Upper lobe of left lung (tissue), 6 donors: ENCODE measurements around the gene ELK4. TPM values are rescaled to one million over a fixed set of nuclear protein-coding genes. Genes with fewer than 3 reads are reported as not detected.
A peak's percentile ranks its signal among the peaks of the same experiment; 100 is the strongest.

Experiments used
- ATAC-seq, 2 donors: fragments of 200-7000 bp; cut with Tn5 transposase; one replicate each; pipeline ENCODE4 v1.9.1; 2022; ENCODE audit warnings: mild to moderate bottlenecking in 2 of 2, moderate library complexity in 2 of 2; ENCODE audit not compliant: low FRiP score in 2 of 2
- DNase-seq, 2 donors: peaks; one replicate each; pipeline ENCODE4 v3.0.0-alpha.2; 2019 to 2020
- H3K27ac ChIP-seq, 4 donors: fragments of 200-600 bp; sonication (generic); one replicate each; pipeline ENCODE4 v1.5.1; 2016 to 2019
- H3K27me3 ChIP-seq, 4 donors: fragments of 200-600 bp; sonication (generic); one replicate each; pipeline ENCODE4 v1.5.1; 2017 to 2019
- H3K36me3 ChIP-seq, 4 donors: fragments of 200-600 bp; sonication (generic); one replicate each; pipeline ENCODE4 v1.5.1; 2016 to 2019
- H3K4me1 ChIP-seq, 4 donors: fragments of 200-600 bp; sonication (generic); one replicate each; pipeline ENCODE4 v1.5.1; 2018 to 2019
- H3K4me3 ChIP-seq, 4 donors: fragments of 200-600 bp; sonication (generic); one replicate each; pipeline ENCODE4 v1.5.1; 2017 to 2019; ENCODE audit warnings: mild to moderate bottlenecking in 2 of 4, moderate library complexity in 1 of 4
- H3K9me3 ChIP-seq, 4 donors: fragments of 200-600 bp; sonication (generic); one replicate each; pipeline ENCODE4 v1.5.1; 2018 to 2019
- EP300 ChIP-seq, 4 donors: sonication (generic); formaldehyde crosslinking; IDR thresholded peaks; one replicate each; pipeline ENCODE4 v1.5.1; 2017; ENCODE audit warnings: antibody characterized with exemption in 4 of 4, control low read depth in 2 of 4
- POLR2A ChIP-seq, 4 donors: fragments of 450-650 bp; IDR thresholded peaks; one replicate each; pipeline ENCODE4 v1.5.1; 2016 to 2017; ENCODE audit warnings: antibody characterized with exemption in 4 of 4, mild to moderate bottlenecking in 2 of 4
- POLR2AphosphoS5 ChIP-seq, 2 donors: sonication (generic); formaldehyde crosslinking; IDR thresholded peaks; one replicate each; pipeline ENCODE4 v1.5.1; 2017; ENCODE audit warnings: antibody characterized with exemption in 2 of 2
- WGBS, 2 donors: methylation state at CpG; one replicate each; pipeline ENCODE4 v1.1.5; 2017 to 2018; 5-methylcytosine and 5-hydroxymethylcytosine counted together
- small RNA-seq, 4 donors: library from RNA; depleted of rRNA; stranded (forward); fragments of <200 nt; gene quantifications; one replicate each; pipeline ENCODE3, GENCODE V24; 2016
- total RNA-seq, 6 donors: library from RNA; depleted of rRNA in 4 of 6; stranded (reverse); fragments of >200 nt in 4 of 6; gene quantifications; one replicate each; pipeline versions ENCODE4 v1.1.0 to v1.2.1, GENCODE V29; 2016 to 2021
- TF ChIP-seq, protein P1 (sequence below), 6 experiments: fragments of 450-650 bp in 4 of 6; fragments of 200-600 bp in 2 of 6; sonication (generic) in 2 of 6; IDR thresholded peaks; one replicate each; pipeline ENCODE4 v1.5.1; 2016 to 2019; ENCODE audit warnings: antibody characterized with exemption in 6 of 6
- donor health status: DM: no; HTN: no; CAD: no; lungs with moderate emphysema.
- donor health status: DM: no; HTN: yes; CAD: no; lungs with severe emphysema.

Gene ELK4
- total RNA-seq, 6 donors from 2014 or later, result 15.7 to 65.4 (median 30.2) TPM

DNA sequence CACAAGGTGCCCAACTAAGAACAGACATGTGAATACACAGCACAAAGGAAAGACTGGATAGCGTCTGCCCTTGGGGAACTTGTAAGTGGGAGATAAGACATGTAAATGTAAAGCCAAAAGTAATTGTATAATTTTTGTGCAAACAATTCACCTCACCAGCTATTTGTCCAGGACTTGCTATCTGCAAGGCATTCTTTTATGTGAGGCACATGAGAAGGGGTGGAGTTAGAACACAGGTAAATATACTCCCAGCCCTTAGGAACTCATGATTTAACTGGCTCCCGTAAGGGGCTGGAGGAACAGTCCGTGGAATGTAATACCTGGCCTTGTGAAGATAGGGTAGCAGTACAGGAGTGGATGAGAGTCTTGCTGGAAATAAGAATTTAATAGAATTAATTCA lies 66.0 kb downstream of the ELK4 start:
- WGBS, 2 donors, result 60% methylated on average over 3 of the region's 3 CpGs
- Histone ChIP-seq H3K9me3 (peaks cover 0 to 8% (median 4%) of the 10 kb centered on the region in 4 donors), H3K27me3 (peaks cover 0 to 18% (median 7%) of the 10 kb centered on the region in 4 donors), H3K36me3 (no peaks in the 10 kb centered on the region), H3K27ac (no peak overlapping the region), H3K4me3 (no peak overlapping the region), H3K4me1 (peaks cover 8 to 15% (median 11%) of the 10 kb centered on the region in 4 donors)
- no peak for DNase-seq
- peak in 1 of 2 donors; percentile 74 for ATAC-seq
- TF ChIP-seq, protein P1, sequence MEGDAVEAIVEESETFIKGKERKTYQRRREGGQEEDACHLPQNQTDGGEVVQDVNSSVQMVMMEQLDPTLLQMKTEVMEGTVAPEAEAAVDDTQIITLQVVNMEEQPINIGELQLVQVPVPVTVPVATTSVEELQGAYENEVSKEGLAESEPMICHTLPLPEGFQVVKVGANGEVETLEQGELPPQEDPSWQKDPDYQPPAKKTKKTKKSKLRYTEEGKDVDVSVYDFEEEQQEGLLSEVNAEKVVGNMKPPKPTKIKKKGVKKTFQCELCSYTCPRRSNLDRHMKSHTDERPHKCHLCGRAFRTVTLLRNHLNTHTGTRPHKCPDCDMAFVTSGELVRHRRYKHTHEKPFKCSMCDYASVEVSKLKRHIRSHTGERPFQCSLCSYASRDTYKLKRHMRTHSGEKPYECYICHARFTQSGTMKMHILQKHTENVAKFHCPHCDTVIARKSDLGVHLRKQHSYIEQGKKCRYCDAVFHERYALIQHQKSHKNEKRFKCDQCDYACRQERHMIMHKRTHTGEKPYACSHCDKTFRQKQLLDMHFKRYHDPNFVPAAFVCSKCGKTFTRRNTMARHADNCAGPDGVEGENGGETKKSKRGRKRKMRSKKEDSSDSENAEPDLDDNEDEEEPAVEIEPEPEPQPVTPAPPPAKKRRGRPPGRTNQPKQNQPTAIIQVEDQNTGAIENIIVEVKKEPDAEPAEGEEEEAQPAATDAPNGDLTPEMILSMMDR (IDR thresholded peaks at IDR 0.05), result no peak
- TF ChIP-seq EP300 (IDR thresholded peaks at IDR 0.05) (no peak), POLR2AphosphoS5 (IDR thresholded peaks at IDR 0.05) (no peak), POLR2A (IDR thresholded peaks at IDR 0.05) (no peak)

DNA sequence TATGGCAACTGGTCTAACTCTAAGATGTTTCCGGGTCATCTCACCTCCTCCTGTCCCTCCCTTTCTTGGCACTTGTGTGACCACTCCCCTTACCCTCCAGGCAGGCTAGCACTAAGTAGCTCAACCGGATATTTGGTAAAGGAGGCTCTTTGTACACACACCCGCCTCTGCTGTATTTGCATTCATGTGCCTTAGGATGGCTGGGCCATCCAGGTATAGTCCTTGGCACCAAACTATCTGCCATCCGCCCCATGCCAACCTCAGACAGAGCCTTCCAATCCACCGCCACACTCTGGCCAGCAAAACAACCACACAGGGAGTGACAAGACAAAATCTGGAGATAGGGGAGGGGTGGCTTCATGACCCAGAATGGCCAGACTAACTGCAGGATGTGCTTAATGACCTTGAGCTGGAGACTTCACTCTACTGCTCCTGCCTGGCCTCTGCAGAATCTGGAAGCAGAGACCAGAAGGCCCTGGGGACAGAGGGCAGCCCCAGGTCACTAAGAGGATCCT lies 67.8 kb downstream of the ELK4 start:
- H3K27ac ChIP-seq, result no peak overlapping the region
- no peaks in the 10 kb centered on the region for H3K36me3 ChIP-seq
- TF ChIP-seq EP300 (IDR thresholded peaks at IDR 0.05) (no peak), POLR2AphosphoS5 (IDR thresholded peaks at IDR 0.05) (no peak), POLR2A (IDR thresholded peaks at IDR 0.05) (no peak)
- TF ChIP-seq, protein P1 (IDR thresholded peaks at IDR 0.05), result no peak
- H3K4me1 ChIP-seq, result peaks cover 6 to 10% (median 8%) of the 10 kb centered on the region in 4 donors
- WGBS, 2 donors, result 48 to 51% methylated on average over 5 of the region's 5 CpGs
- peak in 1 of 2 donors; percentile 52 for DNase-seq
- peaks cover 0 to 8% (median 4%) of the 10 kb centered on the region in 4 donors for H3K9me3 ChIP-seq
- no peak overlapping the region for H3K4me3 ChIP-seq
- peaks cover 0 to 8% (median 2%) of the 10 kb centered on the region in 4 donors for H3K27me3 ChIP-seq
- peak; percentile 35 to 86 for ATAC-seq

DNA sequence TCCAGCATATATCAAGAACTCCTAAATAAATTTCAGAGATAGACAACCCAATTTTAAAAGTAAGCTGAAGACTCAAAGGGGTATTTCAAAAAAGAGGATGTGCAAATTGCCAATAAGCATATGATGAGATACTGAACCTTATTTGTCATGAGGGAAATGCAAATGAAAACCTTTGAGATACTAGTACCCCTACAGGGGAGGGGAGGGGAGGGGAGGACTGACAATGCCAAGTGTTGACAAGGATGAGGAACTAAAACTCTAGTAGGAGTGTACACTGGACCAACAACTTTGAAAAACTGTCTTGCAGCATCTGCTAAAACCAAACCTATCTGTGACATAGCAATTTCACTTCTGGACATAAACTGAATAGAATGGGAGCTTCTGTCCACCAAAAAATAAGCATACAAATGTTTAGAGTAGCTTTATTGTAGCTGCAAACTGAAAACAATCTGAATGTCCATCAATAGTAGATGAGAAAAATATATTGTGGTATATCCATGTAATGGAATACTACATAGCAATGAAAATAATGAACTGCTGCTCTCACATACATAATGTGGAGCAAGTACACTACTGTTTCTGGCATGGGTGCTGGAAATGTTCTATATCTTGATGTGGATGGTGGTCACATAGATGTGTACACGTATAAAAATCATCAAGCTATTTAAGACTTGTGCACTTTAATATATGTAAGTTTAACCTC lies 70.2 kb downstream of the ELK4 start:
- WGBS, 2 donors, result 96 to 100% methylated on average over 1 of the region's 1 CpG
- no peak overlapping the region for H3K4me3 ChIP-seq
- no peak for ATAC-seq

More for the DNA sequence above, 70.2 kb downstream of the ELK4 start:
- no peak overlapping the region for H3K27ac ChIP-seq
- H3K4me1 ChIP-seq, result peaks cover 0 to 6% (median 4%) of the 10 kb centered on the region in 4 donors
- no peaks in the 10 kb centered on the region for H3K27me3 ChIP-seq
- H3K36me3 ChIP-seq, result no peaks in the 10 kb centered on the region
- H3K9me3 ChIP-seq, result peaks cover 0 to 8% (median 4%) of the 10 kb centered on the region in 4 donors
- no peak for DNase-seq
- TF ChIP-seq EP300 (IDR thresholded peaks at IDR 0.05) (no peak), POLR2AphosphoS5 (IDR thresholded peaks at IDR 0.05) (no peak), POLR2A (IDR thresholded peaks at IDR 0.05) (no peak)
- TF ChIP-seq, protein P1 (IDR thresholded peaks at IDR 0.05), result no peak

Small RNA genes lying within 50 kb of the gene (small RNA-seq; reads per million reads assigned to genes)
- gene RNU2-19P (0 to 0.20 (median 0.03) reads per million in 4 donors), gene RNU6-418P (0 reads per million in 4 donors)

Other genes with a start within 250 kb of the ELK4 start
- gene LEMD1, start 210.0 kb downstream of the ELK4 start, total RNA-seq, result 10 to 100 TPM in 1 of 6 donors, 1 to 10 TPM in 3, not detected in 2; 1.1 to 14.7 (median 1.7) TPM
- gene BLACAT1, start 176.0 kb downstream of the ELK4 start, total RNA-seq, result 1 to 10 TPM in 4 of 6 donors, under 1 TPM in 2; 0.40 to 4.2 (median 1.1) TPM
- 100 to 1,000 TPM in 1 of 6 donors, 10 to 100 TPM in 5; 16.7 to 130 (median 30.4) TPM for gene CDK18, start 127.3 kb downstream of the ELK4 start, total RNA-seq
- gene SLC45A3, start 48.5 kb upstream of the ELK4 start, total RNA-seq, result 1 to 10 TPM; 2.1 to 9.9 (median 4.1) TPM
- 100 to 1,000 TPM in 4 of 6 donors, 10 to 100 TPM in 2; 65.4 to 182 (median 112) TPM for gene NUCKS1, start 118.2 kb upstream of the ELK4 start, total RNA-seq
- 10 to 100 TPM; 17.8 to 27.6 (median 25.1) TPM for gene RAB29, start 143.5 kb upstream of the ELK4 start, total RNA-seq
- gene SLC41A1, start 181.2 kb upstream of the ELK4 start, total RNA-seq, result 10 to 100 TPM; 17.8 to 35.1 (median 27.3) TPM
- gene PM20D1, start 218.1 kb upstream of the ELK4 start, total RNA-seq, result under 1 TPM in 2 of 6 donors, not detected in 4; 0.34 to 0.47 TPM